Kidney glomerular epithelial cell (primary cell): ENCODE results near the gene SOX21.

Experiments
- DNase-seq: peaks from one replicate; lab custom pipeline; 2025; lab: John Stamatoyannopoulos, UW

Gene SOX21

DNA sequence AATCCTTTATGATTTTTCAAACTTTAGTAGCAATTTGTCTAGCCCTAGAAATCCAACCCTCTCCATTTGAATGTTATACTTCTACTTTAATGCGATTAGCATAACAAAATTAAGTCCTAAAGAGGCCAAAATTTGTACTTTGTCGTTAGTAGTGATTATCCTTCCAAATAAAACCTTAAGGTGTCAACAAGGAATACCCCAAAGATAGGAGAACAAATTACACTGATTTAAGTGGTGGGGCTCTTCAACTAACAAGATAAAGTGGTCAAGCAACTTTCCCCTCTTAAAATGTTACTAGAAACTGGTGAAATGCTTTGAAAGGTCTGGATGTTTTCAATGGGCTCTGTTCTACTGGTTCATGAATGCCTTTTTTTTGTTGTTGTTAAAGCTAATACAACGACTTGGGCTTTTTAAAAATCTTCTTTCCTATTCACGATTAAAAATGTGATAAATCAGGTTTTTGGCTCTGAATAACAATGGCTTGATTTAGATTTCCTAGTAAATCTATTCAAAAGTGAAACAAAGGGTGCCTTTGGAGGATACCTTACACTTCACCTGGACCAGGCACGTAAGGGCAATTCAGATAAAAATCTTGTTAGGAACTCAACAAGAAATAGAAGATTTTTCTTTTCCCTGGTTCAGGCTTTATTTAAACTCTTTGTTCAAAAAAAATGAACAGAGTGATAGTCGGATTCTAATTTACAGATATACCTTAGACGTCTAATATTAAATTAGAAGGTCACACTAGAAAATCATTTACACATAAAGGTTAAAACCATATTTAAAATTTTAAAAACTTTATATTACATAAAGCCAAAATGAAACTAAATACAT, 3.1 kb downstream of the SOX21 start:
- DNase-seq: no peak

DNA sequence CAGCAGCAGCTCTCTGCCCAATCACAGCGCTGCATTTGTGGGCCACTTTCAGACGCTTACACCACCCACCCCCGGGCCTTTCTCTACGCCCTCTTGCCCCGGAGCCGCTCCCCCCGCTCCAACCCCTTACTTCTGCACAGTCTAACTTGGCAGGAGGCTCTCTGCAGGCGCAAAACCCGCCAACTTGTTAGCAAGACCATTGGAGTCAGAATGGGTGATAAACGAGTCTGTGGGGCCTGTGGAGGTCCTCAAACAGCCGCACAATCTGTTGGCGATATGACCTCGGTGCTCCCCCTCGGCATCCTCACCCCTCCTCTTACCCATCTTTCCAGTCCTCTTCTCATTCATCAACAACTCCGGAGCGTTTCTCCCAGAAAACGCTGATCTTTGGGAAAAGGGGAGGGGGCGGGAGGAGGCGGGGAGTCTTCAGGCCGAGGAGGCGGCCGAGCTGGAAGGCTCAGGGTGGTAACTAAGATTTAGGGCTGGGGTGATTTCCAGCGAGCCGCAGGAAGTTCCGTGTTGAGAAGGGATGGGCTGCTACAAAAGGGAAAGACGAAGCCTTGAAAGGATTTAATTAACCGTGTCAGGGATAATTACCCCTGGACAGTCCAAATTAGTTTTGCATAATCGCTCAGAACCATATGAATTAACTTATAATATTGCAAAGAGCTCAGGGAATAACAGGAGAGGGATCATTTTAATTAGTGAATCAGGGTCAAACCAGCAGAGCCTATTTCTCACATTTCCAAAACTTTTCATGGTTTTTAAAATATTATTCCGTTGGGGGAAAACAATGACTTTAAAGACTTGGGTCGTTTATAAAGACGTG, 4.1 kb downstream of the SOX21 start:
- DNase-seq: no peak

DNA sequence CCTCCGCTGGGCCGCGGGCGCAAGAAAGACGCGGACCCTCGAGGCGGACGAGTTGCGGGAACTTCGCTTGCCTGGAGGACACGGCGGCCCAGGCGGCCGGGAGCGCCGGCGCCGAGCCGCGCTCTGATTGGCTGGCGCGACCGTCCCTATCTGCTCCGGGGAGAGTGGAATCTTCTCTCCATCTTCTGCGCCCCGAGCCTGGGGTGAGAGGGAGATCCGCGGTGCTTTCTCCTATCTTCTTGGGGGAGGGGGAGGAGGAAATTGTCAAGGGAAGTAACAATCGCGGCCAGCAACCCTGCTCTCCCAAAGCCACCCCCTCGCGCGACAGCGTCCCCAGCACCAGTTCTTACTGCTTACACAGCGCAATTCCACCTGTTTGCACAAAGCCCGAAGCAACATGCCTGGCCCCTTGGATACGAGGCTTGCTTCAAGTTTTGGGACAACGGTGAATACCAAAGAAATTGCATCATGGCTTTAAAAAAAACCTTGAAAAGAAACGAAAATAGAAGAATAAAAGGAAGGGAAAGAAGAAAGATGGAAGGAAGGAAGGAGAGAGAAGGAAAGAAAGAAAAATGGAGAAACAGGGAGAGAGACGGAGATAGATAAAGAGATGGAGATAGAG, 4.8 kb downstream of the SOX21 start:
- no peak for DNase-seq

DNA sequence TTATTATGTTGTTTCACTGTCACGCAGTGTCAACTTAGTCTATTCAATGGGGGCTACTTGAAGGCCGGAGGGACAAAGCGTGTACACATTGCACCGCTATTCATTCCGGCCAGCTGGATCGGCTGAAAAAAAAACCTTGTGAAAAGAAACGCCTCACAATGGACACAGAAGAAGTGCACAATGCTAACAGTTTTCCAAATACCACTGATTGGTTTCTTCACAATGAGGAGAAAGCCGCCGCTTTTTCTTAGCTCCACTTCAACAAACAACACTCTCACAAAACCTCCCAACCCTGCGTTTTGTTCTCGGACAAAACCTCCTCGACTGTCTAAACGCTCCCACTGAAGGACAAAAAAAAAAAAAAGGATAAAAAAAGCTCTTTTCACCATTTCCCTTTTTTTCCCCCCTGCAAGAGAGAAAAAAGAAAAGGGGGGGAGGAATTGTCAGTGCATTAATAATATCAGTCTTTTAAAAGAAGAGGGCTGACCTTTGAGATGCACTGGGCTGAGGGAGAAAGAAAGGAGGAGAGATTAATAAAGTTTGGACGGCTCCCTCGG, 5.4 kb downstream of the SOX21 start:
- DNase-seq: no peak

DNA sequence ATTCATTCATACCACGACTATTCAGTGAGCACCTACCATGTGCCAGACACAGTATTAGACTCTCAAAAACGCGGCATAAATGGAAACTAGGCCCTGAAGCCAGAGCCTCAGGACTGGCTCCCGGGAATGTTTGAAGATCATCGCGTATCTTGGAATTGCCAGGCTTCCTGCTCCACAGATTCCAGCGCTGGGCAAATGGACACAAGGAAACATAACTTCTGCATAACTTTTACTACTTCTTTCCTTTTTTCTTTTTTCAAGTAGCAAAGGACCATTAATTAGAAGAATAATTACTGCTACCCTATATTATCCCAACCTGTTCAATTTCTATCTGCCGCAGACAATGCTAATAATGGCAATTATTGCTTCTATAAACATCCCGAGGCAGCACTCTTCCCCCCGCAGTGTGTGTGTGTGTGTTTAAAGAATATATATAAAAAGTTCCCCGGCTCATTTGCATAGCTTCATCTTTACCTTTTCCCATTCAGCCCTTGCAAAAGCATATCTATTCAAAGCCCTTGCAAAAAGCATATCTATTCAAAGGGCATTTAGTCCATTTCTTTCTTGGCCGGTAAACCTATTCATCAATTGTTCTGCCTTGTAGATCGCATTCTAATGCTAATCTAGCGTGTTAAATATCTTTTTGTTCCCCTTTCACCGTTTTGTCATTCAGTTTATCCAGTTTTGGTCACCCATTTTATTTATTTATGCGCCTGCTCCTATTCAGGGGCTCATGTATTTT, 6.1 kb downstream of the SOX21 start:
- DNase-seq: no peak

DNA sequence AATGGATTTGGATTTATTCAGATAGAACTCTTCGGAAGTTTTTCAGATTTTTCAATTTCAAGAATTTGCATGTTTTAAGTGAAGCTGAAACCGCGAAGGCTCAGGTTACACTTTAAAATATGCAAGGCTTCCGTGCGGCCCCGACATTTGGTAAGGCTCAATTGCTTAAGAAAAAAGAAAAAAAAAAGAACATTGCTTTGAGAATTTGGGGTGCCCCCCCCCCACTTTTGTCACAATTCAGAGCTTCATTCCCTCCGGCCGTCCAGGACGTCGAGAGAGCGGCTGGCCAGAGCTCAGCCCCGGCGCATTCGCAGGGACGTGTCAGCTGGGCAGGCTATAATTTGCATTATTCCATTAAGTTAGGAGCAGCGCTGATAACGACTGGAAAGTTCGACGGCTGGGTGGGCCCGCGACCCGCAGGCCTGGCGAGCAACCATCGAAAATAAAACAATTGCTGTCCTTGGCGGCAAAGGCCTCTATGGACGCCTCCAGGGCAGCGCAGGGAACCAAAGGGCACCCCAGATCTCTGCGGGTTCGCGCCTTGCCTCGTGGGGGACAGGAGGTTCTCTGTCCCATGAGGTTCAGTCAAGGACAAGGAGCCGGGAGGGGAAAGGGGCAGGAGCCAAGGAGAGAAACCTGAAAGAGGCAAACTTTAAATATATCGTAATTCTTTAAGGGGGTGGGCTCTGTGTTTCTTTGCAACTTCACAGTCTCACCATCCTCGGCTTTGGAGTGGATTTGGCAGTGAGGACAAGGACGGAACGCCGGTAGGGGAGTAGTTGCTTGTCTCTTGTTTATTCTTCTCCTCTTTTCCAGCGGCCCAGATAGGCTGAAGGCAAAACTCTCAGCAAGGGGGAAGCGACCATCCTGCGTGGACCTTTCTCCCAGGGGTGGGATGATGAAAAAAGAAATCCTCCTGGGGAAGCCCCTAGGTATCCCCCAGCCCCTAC, 7.0 kb downstream of the SOX21 start:
- DNase-seq: no peak

DNA sequence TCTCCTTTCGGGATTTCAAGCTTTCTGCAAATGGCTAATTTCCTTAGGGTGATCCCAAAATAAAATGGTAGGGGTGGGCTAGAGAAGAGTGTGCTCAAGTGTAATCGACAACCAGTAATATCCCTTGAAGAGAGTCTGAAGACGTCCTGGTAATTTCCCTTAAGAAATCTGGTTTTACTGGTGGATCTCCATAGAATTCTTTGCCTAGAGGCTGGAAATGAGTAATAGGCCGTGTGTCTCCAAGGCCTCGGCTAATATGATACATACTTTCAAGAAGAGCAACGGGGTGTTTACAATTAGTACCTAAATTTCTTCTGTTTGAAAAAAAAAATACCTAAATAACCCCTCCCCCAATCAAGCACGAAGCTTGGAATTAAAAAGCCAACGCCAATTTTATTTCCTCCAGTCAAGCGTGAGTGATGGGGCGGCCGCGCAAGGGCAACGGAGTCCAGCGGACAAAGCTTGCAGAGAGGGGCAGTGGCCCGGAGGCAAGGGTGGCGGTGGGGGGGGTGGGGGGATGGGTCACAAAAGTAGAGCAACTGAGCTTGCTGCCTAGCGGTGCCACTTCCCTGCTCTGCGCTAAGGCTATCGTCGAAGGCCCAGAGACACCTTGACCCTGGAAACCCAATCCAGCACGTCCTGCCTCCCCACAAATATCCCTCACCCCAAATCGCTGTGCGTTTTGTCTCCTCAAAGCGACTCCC, 7.8 kb downstream of the SOX21 start:
- DNase-seq: no peak

DNA sequence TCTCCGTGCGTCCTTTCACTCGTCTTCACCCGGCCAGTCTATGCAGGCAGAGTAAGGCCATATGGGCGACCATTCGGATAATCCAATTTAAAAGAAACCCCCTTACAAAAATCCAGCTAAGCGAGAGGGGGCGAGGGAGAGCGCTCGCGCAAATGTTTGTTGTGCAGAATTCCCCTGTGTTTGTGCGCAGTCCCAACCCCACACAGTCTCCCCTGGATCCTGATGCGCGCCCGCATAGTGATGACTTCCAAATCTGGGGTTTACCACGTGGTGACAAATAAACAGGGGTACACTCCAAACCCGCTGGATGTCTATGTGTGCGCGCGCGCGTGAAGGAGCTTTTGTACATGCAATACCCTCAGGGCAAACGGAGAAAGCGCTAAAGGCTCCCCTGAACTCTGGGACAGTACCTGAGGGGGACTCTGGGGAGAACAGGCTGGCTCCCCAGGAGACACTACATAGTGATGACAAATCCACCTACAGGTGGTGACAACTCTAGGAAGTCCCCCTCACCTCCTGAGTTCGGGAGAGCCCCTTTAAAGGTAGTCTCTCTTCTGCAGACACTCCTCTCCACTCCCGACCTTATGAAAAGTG, 8.5 kb downstream of the SOX21 start:
- no peak for DNase-seq

DNA sequence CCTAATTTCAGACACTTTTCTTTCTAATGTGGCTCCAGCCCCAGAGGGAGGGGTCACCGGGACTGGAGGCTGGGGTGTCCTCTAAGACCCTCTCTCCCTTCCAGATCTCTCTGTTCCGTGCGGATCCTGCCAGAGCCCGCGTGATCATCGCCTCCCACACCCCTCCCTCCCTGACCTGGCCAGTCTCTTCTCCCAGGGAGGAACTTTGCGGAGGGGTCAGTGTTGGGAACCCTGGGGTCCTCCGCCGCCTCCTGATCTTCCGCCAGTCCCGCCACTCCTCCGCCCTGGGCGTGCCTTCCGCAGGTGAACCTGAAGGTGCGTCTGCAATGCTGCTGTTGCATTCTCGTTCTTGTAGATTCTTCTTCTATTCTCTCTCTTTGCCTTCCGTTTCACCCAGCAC, 9.1 kb downstream of the SOX21 start:
- DNase-seq: no peak

DNA sequence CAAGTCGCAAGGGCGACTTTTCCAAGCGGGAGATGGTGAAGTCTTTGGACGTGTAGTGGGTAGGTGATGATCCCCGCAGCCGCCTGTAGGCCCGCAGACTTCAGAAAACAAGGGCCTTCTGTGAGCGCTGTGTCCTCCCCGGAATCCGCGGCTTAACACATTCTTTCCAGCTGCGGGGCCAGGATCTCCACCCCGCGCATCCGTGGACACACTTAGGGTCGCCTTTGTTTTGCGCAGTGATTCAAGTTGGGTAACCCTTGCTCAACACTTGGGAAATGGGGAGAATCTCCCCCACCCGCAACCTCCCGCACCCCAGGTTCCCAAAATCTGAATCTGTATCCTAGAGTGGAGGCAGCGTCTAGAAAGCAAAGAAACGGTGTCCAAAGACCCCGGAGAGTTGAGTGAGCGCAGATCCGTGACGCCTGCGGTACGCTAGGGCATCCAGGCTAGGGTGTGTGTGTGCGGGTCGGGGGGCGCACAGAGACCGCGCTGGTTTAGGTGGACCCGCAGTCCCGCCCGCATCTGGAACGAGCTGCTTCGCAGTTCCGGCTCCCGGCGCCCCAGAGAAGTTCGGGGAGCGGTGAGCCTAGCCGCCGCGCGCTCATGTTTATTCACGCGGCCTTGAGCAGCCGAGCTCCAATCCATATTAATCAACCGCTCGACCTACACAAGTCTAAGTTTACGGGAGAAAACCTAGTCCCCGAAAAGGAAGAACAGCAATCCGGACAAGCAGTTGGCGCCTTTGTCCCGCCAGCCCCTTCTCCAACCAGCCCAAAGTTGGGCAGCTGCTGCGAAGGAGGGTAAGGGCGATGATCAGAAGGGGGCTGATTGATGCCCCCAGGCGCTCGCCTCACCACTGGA, 9.9 kb downstream of the SOX21 start:
- DNase-seq: no peak

DNA sequence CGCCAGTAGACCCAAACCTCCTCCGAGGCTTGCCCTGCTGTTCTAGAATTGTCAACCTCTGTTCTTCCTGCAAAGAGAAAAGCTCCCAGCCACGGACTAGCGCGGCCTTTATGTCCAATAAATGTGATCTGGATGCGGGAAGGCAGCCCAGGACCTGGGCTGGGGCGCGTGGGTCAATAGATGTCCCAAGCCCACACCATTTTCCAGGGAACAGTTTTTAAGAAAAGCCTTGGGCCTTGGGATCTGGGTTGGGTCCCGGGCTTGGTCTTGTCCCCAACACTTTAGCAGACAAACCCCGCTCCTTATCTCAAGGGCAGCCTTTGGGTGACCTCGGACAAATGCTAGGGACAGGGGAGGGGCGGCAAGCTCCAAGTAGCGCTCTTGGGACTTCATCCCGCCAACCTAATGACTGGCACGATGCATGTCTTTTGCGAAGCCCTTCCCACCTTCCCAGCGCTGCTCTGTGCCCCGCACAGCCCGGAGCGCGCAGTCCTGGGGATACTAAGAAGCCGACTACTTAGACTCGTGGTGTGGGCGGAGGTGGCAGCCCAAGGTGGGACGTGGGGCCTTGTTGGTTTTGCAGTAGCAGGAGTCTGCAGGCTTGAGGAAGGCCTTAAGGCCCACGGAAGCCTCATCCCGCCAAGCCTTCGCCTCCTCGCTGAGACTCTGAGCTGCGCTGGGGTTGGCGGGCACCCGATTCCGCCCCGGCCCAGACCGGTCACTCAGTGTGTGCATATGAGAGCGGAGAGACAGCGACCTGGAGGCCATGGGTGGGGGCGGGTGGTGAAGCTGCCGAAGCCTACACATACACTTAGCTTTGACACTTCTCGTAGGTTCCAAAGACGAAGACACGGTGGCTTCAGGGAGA, 10.8 kb downstream of the SOX21 start:
- DNase-seq: no peak

DNA sequence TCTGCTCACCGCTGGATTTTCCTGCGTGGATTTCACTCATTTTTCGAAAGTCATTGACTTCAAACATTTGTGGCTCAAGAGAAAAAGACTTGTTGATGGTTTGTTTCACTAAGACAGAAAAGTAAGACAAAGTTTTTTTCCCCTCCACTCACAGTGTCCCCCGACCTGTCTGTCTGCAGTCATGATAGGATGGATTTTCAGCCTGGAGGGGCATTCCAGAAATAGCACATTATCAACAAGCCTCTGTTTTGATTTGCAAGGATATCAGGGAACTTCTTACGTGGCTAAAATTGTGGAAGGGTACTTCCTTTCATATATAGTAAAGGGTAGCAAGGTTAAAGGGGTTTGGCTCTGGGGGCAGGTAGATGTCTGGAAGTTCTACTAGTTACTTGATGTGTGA, 11.8 kb downstream of the SOX21 start:
- DNase-seq: no peak

DNA sequence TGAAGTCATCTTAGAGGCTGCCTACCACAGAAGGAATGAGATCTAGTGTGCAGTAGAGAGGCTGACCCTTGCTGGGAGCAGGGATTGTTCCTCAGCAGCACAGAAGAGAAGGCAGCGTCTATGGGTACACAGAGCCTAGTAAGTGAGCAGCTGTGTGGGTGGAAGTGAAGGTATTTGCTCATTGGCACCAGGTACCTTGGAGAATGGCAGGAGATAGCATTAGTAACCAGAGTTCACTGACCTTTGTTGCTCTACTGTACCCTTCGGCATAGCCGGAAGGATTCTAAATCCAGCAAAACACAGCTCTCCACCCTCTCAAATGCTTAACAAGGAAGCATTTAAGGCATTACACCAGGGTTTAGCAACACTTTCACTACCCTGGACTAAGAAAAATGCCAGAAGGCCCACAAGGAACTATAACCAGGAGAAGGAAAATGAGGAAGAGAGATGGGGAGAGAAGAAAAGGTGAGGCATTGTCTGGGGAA, 12.3 kb downstream of the SOX21 start:
- no peak for DNase-seq

DNA sequence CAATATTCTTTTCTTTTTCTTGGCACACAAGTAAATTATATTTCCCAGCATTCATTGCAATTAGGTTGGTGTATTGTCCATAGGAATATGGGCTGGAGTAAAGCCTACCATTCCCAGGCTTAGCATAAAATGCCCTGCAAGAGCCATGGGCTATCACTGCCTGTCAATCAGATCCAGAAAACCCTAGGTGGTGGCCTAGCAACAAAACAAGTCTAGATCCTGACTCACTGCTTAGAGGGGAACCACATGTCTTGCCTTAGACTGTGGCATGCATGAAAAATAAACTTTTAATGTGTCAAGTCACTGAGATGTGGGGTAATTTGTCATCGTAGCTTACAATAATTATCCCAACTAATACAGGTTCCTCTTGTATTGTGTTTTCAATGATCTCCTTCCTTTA, 16.2 kb downstream of the SOX21 start:
- DNase-seq: no peak

DNA sequence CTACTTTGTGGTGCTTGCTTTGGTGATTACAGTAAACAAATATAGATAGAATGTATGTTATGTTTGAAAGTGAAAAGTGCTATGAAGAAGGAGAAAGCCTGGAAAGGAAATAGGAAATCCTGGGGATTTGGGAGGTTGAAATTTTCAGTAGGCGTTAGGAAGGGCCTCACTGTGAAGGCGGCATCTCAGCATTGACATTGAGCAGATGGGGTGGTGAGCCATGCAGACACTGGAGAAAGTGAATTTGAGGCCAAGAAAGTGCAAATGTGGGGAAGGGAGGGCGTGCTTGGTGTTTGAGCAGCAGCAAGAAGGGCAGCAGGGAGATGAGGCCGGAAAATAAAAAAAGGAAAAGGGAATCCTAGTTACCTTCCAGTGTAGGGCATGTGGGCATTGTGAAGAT, 20.3 kb downstream of the SOX21 start:
- no peak for DNase-seq

DNA sequence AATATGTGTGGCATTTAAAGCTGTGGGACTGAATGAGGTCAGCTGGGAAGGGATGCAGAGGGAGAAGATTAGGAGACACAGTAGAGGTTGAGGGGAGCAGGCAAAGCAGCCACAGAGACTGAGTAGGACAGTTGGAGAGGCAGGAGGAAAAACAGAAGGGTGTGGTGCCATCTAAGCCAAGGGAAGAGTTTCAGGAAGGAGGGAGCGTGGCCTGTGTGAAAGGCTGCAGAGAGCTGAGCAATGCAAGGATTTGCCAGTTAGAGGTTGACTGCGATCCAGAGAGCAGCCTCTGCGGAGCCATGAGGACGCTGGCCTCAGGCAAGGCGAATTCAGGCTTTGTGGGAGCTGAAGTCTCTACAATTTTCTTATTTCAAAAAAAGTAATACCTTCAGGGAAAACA, 28.9 kb downstream of the SOX21 start:
- DNase-seq: no peak

DNA sequence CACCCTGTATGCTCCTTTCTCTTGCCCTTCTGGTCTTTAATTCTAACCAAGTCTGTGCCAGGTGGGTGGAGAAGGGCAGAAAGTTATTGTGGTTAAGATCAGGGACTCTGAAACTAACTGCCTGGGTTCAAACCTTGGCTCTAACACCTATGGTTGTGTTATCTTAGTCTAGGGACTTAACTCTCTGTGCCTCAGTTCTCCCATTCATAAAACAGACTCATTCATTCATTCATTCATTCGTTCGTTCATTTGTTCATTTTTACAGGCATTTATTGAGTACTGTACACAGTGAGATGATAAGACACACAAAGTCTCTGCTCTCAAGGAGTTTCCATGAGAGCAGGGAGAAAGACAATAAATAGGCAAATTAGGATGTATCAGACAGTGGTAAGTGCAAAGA, 30.1 kb downstream of the SOX21 start:
- no peak for DNase-seq

DNA sequence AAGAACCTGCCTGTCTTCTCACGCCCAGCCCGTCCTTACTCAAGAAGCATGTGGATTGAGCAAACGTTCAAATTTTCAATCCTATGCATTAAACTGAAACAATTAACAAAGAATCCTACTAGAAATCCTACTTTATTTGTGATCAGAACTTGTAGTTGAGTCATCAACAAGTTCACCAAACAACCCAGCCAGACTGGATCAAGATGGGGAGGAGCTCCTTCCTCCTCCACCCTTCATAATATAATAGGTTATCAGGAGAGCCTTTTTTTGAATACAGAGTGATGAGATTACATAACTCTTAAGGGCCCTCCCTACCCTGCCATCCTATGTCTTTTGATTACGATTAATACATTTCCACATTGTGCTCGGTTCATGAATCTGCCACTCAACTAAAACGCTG, 32.7 kb downstream of the SOX21 start:
- no peak for DNase-seq
